HepG2 (cell line): Measurements from ENCODE around the gene HDHD3. TPM values are rescaled to one million over a fixed set of nuclear protein-coding genes. Genes with fewer than 3 reads are reported as not detected.

ENCODE experiments used
- MLX ChIP-seq: IDR thresholded peaks from 2 replicates; pipeline ENCODE4 v1.6.1; 2016
- ZBTB20 ChIP-seq: sonication (generic); formaldehyde crosslinking; IDR thresholded peaks from 2 replicates; pipeline ENCODE4 v1.8.1; 2023; ENCODE audit warnings: missing genetic modification reagents, low read depth, mild to moderate bottlenecking, borderline replicate concordance
- ZFYVE20 ChIP-seq: sonication (generic); formaldehyde crosslinking; IDR thresholded peaks from 2 replicates; pipeline ENCODE4 v1.8.0; 2023; ENCODE audit warnings: low read depth, mild to moderate bottlenecking, moderate library complexity, missing genetic modification reagents, borderline replicate concordance
- ZNF577 ChIP-seq: sonication (generic); formaldehyde crosslinking; IDR thresholded peaks from 2 replicates; pipeline ENCODE4 v1.4.0; 2020; ENCODE audit warnings: mild to moderate bottlenecking, low read depth, missing genetic modification reagents, borderline replicate concordance
- ZNF652 ChIP-seq: IDR thresholded peaks from 2 replicates; pipeline ENCODE4 v1.6.1; 2016; ENCODE audit warnings: low read depth, borderline replicate concordance
- ZNF781 ChIP-seq: sonication (generic); formaldehyde crosslinking; IDR thresholded peaks from 2 replicates; pipeline ENCODE4 v1.5.1; 2020; ENCODE audit warnings: borderline replicate concordance, mild to moderate bottlenecking, missing genetic modification reagents; ENCODE audit errors: not compliant biosample characterization
- ZNF816 ChIP-seq: sonication (generic); formaldehyde crosslinking; IDR thresholded peaks from 2 replicates; pipeline ENCODE4 v1.8.0; 2022; ENCODE audit warnings: missing genetic modification reagents, mild to moderate bottlenecking, borderline replicate concordance
- ZSCAN22 ChIP-seq: sonication (generic); formaldehyde crosslinking; IDR thresholded peaks from 2 replicates; pipeline ENCODE4 v1.4.0; 2020; ENCODE audit warnings: mild to moderate bottlenecking, missing genetic modification reagents
- polyA plus RNA-seq, 8 experiments: library from polyadenylated mRNA; depleted of rRNA in 3 of 8; stranded (reverse) in 7 of 8; unstranded in 1 of 8; fragments of >200 nt; fragmentation: Illumina TruSeq in 4 of 8; extraction: Trizol in 4 of 8; gene quantifications; 2 replicates each; pipeline versions ENCODE4 v1.2.1 to v1.2.3, GENCODE V29; 2011 to 2016; ENCODE audit warnings: low read depth in 4 of 8, missing spikeins in 1 of 8, mixed read lengths in 1 of 8; ENCODE audit not compliant: insufficient read depth in 1 of 8
- total RNA-seq, 5 experiments: library from RNA; depleted of rRNA; stranded (reverse); fragments of >200 nt; fragmentation: Illumina TruSeq; extraction: Trizol; gene quantifications; 2 replicates each; pipeline ENCODE4 v1.2.3, GENCODE V29; 2016; ENCODE audit warnings: low read depth in 1 of 5
- TF ChIP-seq, protein P1 (sequence below): sonication (generic); formaldehyde crosslinking; IDR thresholded peaks from 2 replicates; pipeline ENCODE4 v1.9.0; 2021; ENCODE audit warnings: mild to moderate bottlenecking, missing genetic modification reagents
- TF ChIP-seq, protein P2 (sequence below): sonication (generic); formaldehyde crosslinking; IDR thresholded peaks from 2 replicates; pipeline ENCODE4 v1.4.0; 2020; ENCODE audit warnings: mild to moderate bottlenecking, missing genetic modification reagents, borderline replicate concordance

The HDHD3 gene
- total and polyA plus RNA-seq, 2 of the 13 experiments (the other 11 are each of a cell fraction or from before 2014, with no cell fraction given) = 23.1 to 38.5 TPM

- TF ChIP-seq, protein P1, sequence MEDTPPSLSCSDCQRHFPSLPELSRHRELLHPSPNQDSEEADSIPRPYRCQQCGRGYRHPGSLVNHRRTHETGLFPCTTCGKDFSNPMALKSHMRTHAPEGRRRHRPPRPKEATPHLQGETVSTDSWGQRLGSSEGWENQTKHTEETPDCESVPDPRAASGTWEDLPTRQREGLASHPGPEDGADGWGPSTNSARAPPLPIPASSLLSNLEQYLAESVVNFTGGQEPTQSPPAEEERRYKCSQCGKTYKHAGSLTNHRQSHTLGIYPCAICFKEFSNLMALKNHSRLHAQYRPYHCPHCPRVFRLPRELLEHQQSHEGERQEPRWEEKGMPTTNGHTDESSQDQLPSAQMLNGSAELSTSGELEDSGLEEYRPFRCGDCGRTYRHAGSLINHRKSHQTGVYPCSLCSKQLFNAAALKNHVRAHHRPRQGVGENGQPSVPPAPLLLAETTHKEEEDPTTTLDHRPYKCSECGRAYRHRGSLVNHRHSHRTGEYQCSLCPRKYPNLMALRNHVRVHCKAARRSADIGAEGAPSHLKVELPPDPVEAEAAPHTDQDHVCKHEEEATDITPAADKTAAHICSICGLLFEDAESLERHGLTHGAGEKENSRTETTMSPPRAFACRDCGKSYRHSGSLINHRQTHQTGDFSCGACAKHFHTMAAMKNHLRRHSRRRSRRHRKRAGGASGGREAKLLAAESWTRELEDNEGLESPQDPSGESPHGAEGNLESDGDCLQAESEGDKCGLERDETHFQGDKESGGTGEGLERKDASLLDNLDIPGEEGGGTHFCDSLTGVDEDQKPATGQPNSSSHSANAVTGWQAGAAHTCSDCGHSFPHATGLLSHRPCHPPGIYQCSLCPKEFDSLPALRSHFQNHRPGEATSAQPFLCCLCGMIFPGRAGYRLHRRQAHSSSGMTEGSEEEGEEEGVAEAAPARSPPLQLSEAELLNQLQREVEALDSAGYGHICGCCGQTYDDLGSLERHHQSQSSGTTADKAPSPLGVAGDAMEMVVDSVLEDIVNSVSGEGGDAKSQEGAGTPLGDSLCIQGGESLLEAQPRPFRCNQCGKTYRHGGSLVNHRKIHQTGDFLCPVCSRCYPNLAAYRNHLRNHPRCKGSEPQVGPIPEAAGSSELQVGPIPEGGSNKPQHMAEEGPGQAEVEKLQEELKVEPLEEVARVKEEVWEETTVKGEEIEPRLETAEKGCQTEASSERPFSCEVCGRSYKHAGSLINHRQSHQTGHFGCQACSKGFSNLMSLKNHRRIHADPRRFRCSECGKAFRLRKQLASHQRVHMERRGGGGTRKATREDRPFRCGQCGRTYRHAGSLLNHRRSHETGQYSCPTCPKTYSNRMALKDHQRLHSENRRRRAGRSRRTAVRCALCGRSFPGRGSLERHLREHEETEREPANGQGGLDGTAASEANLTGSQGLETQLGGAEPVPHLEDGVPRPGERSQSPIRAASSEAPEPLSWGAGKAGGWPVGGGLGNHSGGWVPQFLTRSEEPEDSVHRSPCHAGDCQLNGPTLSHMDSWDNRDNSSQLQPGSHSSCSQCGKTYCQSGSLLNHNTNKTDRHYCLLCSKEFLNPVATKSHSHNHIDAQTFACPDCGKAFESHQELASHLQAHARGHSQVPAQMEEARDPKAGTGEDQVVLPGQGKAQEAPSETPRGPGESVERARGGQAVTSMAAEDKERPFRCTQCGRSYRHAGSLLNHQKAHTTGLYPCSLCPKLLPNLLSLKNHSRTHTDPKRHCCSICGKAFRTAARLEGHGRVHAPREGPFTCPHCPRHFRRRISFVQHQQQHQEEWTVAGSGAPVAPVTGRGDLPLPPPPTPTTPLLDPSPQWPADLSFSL (CRISPR knock-in tag) = no peak
- TF ChIP-seq ZSCAN22 = no peak
- TF ChIP-seq ZNF816 (CRISPR knock-in tag) = peak; percentile 72; the same call in 1 of the 2 replicates
- TF ChIP-seq ZNF652 (CRISPR knock-in tag) = no peak
- TF ChIP-seq, protein P2, sequence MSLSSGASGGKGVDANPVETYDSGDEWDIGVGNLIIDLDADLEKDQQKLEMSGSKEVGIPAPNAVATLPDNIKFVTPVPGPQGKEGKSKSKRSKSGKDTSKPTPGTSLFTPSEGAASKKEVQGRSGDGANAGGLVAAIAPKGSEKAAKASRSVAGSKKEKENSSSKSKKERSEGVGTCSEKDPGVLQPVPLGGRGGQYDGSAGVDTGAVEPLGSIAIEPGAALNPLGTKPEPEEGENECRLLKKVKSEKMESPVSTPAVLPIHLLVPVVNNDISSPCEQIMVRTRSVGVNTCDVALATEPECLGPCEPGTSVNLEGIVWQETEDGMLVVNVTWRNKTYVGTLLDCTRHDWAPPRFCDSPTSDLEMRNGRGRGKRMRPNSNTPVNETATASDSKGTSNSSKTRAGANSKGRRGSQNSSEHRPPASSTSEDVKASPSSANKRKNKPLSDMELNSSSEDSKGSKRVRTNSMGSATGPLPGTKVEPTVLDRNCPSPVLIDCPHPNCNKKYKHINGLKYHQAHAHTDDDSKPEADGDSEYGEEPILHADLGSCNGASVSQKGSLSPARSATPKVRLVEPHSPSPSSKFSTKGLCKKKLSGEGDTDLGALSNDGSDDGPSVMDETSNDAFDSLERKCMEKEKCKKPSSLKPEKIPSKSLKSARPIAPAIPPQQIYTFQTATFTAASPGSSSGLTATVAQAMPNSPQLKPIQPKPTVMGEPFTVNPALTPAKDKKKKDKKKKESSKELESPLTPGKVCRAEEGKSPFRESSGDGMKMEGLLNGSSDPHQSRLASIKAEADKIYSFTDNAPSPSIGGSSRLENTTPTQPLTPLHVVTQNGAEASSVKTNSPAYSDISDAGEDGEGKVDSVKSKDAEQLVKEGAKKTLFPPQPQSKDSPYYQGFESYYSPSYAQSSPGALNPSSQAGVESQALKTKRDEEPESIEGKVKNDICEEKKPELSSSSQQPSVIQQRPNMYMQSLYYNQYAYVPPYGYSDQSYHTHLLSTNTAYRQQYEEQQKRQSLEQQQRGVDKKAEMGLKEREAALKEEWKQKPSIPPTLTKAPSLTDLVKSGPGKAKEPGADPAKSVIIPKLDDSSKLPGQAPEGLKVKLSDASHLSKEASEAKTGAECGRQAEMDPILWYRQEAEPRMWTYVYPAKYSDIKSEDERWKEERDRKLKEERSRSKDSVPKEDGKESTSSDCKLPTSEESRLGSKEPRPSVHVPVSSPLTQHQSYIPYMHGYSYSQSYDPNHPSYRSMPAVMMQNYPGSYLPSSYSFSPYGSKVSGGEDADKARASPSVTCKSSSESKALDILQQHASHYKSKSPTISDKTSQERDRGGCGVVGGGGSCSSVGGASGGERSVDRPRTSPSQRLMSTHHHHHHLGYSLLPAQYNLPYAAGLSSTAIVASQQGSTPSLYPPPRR = no peak
- TF ChIP-seq ZNF577 (CRISPR knock-in tag) = no peak
- TF ChIP-seq ZNF781 (CRISPR knock-in tag) = no peak
- TF ChIP-seq MLX (CRISPR knock-in tag) = peak; percentile 26; the same call in 1 of the 2 replicates
- no peak for TF ChIP-seq ZFYVE20 (CRISPR knock-in tag)
- TF ChIP-seq ZBTB20 (CRISPR knock-in tag) = peak; percentile 43; the same call in 1 of the 2 replicates
- TF ChIP-seq, all 625 proteins: peak for 278
These were observed 24.4 kb upstream of the HDHD3 start, which contains the start of gene ALAD (continued) for GRCh38 chr9:113401027-113401792.
